ENCODE data around the gene TRIM2. TPM values are rescaled to one million over a fixed set of nuclear protein-coding genes. Genes with fewer than 3 reads are reported as not detected.

Gene TRIM2
- polyA plus RNA-seq, 1 donor (not counting 4 experiments of a cell fraction or from before 2014, with no cell fraction given) = 10.6 TPM

GRCh38 chr4:153232768-153233167 lies 28.5 kb downstream of the TRIM2 start:
- no peak overlapping the region for H3K4me3 ChIP-seq (ENCODE audit: control insufficient read depth in 2 of 3, extremely low read depth in 1 of 3, insufficient read depth in 2 of 3, low read depth in 1 of 3, low read length in 3 of 3)
- FAIRE-seq (no peak), DNase-seq (ENCODE audit: low read depth, low spot score) (no peak)
- no peaks in the 10 kb centered on the region for H3K9me3 ChIP-seq (ENCODE audit: control insufficient read depth, low read depth, low read length)
- H3K9me1 ChIP-seq (ENCODE audit: control insufficient read depth, extremely low read depth, insufficient read depth, low read length) = no peaks in the 10 kb centered on the region
- H2AFZ ChIP-seq (ENCODE audit: control insufficient read depth, low read length) = no peak overlapping the region
- H3K9ac ChIP-seq (ENCODE audit: control insufficient read depth, extremely low read depth, insufficient read depth, low read length) = no peak overlapping the region
- no peaks in the 10 kb centered on the region for H4K20me1 ChIP-seq (ENCODE audit: control insufficient read depth, extremely low read depth, insufficient read depth, low read length)
- peaks cover 28% of the 10 kb centered on the region for H3K4me1 ChIP-seq (ENCODE audit: control insufficient read depth, extremely low read depth, insufficient read depth, low read length)
- H3K36me3 ChIP-seq (ENCODE audit: control insufficient read depth in 2 of 2, extremely low read depth in 1 of 2, insufficient read depth in 2 of 2, low read length in 2 of 2) = no peaks in the 10 kb centered on the region
- peaks cover 3% of the 10 kb centered on the region for H3K79me2 ChIP-seq (ENCODE audit: control insufficient read depth, insufficient read depth, low read length)
- TF ChIP-seq, protein P1, sequence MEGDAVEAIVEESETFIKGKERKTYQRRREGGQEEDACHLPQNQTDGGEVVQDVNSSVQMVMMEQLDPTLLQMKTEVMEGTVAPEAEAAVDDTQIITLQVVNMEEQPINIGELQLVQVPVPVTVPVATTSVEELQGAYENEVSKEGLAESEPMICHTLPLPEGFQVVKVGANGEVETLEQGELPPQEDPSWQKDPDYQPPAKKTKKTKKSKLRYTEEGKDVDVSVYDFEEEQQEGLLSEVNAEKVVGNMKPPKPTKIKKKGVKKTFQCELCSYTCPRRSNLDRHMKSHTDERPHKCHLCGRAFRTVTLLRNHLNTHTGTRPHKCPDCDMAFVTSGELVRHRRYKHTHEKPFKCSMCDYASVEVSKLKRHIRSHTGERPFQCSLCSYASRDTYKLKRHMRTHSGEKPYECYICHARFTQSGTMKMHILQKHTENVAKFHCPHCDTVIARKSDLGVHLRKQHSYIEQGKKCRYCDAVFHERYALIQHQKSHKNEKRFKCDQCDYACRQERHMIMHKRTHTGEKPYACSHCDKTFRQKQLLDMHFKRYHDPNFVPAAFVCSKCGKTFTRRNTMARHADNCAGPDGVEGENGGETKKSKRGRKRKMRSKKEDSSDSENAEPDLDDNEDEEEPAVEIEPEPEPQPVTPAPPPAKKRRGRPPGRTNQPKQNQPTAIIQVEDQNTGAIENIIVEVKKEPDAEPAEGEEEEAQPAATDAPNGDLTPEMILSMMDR (optimal IDR thresholded peaks at IDR 0.05 in 1 of 3, IDR thresholded peaks at IDR 0.05 in 1 of 3, conservative IDR thresholded peaks at IDR 0.05 in 1 of 3; ENCODE audit: extremely low read depth in 1 of 3, insufficient read depth in 2 of 3, low read length in 3 of 3) = peak in 2 of 3 experiments; percentile 27 to 41
- no peak for TF ChIP-seq EZH2 (IDR thresholded peaks at IDR 0.05; ENCODE audit: low read length)
- dilution Hi-C loops (cut with MboI; ENCODE audit: extremely low pct_ligation_motif_present, low sequenced_read_pairs) = no loop called here
- H3K27ac ChIP-seq (ENCODE audit: control insufficient read depth, insufficient read depth, low read length) = no peak overlapping the region
- no peaks in the 10 kb centered on the region for H3K27me3 ChIP-seq (ENCODE audit: control insufficient read depth, extremely low read depth, insufficient read depth, low read length)
- no peak overlapping the region for H3K4me2 ChIP-seq (ENCODE audit: control insufficient read depth, extremely low read depth, insufficient read depth, low read depth, low read length)

DNA sequence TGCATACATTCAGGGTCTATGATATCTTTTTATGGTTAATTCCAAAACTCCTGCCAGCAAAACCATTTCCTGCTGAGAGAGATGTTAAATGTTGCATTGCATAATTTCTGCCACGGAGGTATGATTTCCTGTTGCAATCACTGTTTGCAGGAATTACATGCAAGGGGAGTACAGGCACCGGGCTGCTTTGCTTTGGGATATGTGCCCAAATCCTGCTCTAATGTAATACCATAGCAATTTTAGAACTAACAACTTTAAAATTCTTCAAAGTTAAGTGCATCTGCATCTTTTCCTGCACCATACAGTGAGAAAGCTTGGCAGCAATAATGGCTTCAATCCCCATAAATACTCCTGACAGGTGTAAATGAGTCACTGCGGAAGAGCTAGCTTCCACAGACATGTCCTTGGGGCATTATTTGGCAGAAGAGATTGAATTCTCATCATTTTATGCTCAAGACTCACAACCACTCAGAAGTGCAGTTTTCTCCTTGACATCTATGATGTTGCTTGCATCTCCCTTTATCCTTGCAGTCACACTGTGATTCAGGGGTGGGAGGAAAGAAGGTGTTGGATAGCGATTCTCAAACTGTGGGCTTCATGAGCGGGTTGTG lies 29.6 kb downstream of the TRIM2 start:
- Histone ChIP-seq H4K20me1 (ENCODE audit: control insufficient read depth, extremely low read depth, insufficient read depth, low read length) (no peaks in the 10 kb centered on the region), H3K9ac (ENCODE audit: control insufficient read depth, extremely low read depth, insufficient read depth, low read length) (no peak overlapping the region), H3K4me2 (ENCODE audit: control insufficient read depth, extremely low read depth, insufficient read depth, low read depth, low read length) (peak overlapping the region; percentile 88), H3K4me1 (ENCODE audit: control insufficient read depth, extremely low read depth, insufficient read depth, low read length) (peaks cover 28% of the 10 kb centered on the region), H3K36me3 (ENCODE audit: control insufficient read depth in 2 of 2, extremely low read depth in 1 of 2, insufficient read depth in 2 of 2, low read length in 2 of 2) (no peaks in the 10 kb centered on the region), H2AFZ (ENCODE audit: control insufficient read depth, low read length) (no peak overlapping the region), H3K4me3 (ENCODE audit: control insufficient read depth in 2 of 3, extremely low read depth in 1 of 3, insufficient read depth in 2 of 3, low read depth in 1 of 3, low read length in 3 of 3) (peak overlapping the region in 2 of 3 experiments; percentile 45 to 54), H3K79me2 (ENCODE audit: control insufficient read depth, insufficient read depth, low read length) (peaks cover 3% of the 10 kb centered on the region), H3K27me3 (ENCODE audit: control insufficient read depth, extremely low read depth, insufficient read depth, low read length) (no peaks in the 10 kb centered on the region), H3K9me1 (ENCODE audit: control insufficient read depth, extremely low read depth, insufficient read depth, low read length) (no peaks in the 10 kb centered on the region), H3K27ac (ENCODE audit: control insufficient read depth, insufficient read depth, low read length) (no peak overlapping the region), H3K9me3 (ENCODE audit: control insufficient read depth, low read depth, low read length) (no peaks in the 10 kb centered on the region)
- dilution Hi-C loops (cut with MboI; ENCODE audit: extremely low pct_ligation_motif_present, low sequenced_read_pairs) = no loop called here
- DNase-seq (ENCODE audit: low read depth, low spot score) (peak; percentile 84), FAIRE-seq (peak; percentile 97)
- TF ChIP-seq, protein P1 (optimal IDR thresholded peaks at IDR 0.05 in 1 of 3, IDR thresholded peaks at IDR 0.05 in 1 of 3, conservative IDR thresholded peaks at IDR 0.05 in 1 of 3; ENCODE audit: extremely low read depth in 1 of 3, insufficient read depth in 2 of 3, low read length in 3 of 3) = no peak
- no peak for TF ChIP-seq EZH2 (IDR thresholded peaks at IDR 0.05; ENCODE audit: low read length)
